Activated CD4-positive, alpha-beta T cell treated with anti-CD3 and anti-CD28 coated beads, Interleukin-2, amount 10 ng/mL, durations not matched to agents 7 days and 5 days (primary cell): Measurements from ENCODE around the gene TRIM63. TPM values are rescaled to one million over a fixed set of nuclear protein-coding genes. Genes with fewer than 3 reads are reported as not detected.

Experiments
- CTCF ChIA-PET: fragments of 350-600 bp; sonication (Branson Sonifier 250); formaldehyde crosslinking; loops from one replicate; lab custom pipeline; 2021; ENCODE audit warnings: antibody characterized with exemption; lab: Charles Lee
- POLR2A ChIA-PET: fragments of 350-600 bp; sonication (Branson Sonifier 250); formaldehyde crosslinking; loops from one replicate; lab custom pipeline; 2021; ENCODE audit warnings: antibody characterized with exemption; lab: Charles Lee
- DNase-seq: peaks from one replicate; pipeline ENCODE4 v3.0.0-alpha.2; 2020
- H3K27ac Mint-ChIP-seq: one replicate; pipeline ENCODE4 v1.8.0; 2021; ENCODE audit warnings: mild to moderate bottlenecking, moderate library complexity, mixed read lengths
- H3K27me3 Mint-ChIP-seq: one replicate; pipeline ENCODE4 v1.8.0; 2021; ENCODE audit warnings: mixed read lengths
- H3K36me3 Mint-ChIP-seq: one replicate; pipeline ENCODE4 v1.8.0; 2021; ENCODE audit warnings: low read depth, mixed read lengths
- H3K4me1 Mint-ChIP-seq: one replicate; pipeline ENCODE4 v1.8.0; 2021; ENCODE audit warnings: mixed read lengths
- H3K4me3 Mint-ChIP-seq: one replicate; pipeline ENCODE4 v1.8.0; 2021; ENCODE audit warnings: mild to moderate bottlenecking, moderate library complexity, mixed read lengths
- H3K9me3 Mint-ChIP-seq: one replicate; pipeline ENCODE4 v1.8.0; 2021; ENCODE audit warnings: mixed read lengths
- total RNA-seq, 2 experiments: library from RNA; stranded (reverse); gene quantifications; one replicate each; pipeline ENCODE4 v1.2.3, GENCODE V29; 2021

Gene TRIM63
- total RNA-seq, 2 experiments from 2014 or later: 0.10 TPM

DNA sequence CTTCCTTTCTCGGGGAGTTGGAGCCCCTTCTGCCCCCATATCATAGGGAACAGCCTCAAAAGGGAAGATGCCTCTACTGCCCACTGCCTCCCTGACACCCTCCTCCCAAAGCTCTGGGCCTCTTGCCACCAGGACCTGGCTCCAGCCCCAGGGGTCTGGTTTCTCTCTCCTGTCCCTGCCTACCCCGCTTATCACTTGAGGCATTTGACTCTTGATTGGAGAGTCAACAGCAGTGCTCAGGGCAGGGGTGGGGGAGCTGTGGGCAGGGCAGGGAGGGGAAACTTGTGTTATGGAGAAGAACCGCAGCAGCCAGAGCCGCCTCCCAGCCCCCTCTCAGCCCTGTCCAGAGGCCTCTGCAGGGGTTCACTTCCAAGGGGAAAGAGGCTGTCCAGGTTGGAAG lies 573 bp downstream of the TRIM63 start:
- ChIA-PET POLR2A (no interaction called here), CTCF (interaction anchor here (0.6 to 1.3 kb wide), 6 partner anchors 11 to 715 kb away, joined by 3 to 5 read pairs (median 4); no protein-coding TSS in a partner anchor)
- Mint-ChIP-seq H3K36me3 (no peaks in the 10 kb centered on the region), H3K9me3 (no peaks in the 10 kb centered on the region), H3K4me1 (no peaks in the 10 kb centered on the region), H3K4me3 (no peak overlapping the region), H3K27ac (peak overlapping the region; percentile 37), H3K27me3 (peaks cover 19% of the 10 kb centered on the region)
- DNase-seq: no peak

DNA sequence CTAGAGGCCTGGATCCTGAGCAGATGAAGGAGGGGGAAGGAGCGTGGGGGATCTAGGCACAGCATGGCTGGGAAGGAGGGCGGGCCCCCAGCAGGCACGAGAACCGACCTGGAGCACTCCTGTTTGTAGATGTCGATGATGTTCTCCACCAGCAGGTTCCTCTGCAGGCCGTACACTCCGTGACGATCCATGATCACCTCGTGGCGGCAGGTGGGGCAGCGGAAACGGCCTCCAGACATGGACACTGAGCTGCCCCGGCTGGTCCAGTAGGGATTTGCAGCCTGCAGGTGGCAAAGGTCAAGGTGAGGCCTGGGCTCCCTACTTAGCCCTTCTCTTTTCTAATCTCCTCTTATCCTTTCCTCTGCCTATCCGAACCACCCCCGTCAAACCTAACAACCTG lies 1.3 kb downstream of the TRIM63 start:
- Mint-ChIP-seq H3K9me3 (no peaks in the 10 kb centered on the region), H3K27ac (no peak overlapping the region), H3K27me3 (peaks cover 20% of the 10 kb centered on the region), H3K4me3 (no peak overlapping the region), H3K36me3 (no peaks in the 10 kb centered on the region), H3K4me1 (no peaks in the 10 kb centered on the region)
- POLR2A ChIA-PET: no interaction called here
- no peak for DNase-seq
- CTCF ChIA-PET: interaction anchor here (0.6 to 1.8 kb wide), 7 partner anchors 12 to 715 kb away, joined by 3 to 5 read pairs (median 3); partner anchors contain the start of gene ZNF593

DNA sequence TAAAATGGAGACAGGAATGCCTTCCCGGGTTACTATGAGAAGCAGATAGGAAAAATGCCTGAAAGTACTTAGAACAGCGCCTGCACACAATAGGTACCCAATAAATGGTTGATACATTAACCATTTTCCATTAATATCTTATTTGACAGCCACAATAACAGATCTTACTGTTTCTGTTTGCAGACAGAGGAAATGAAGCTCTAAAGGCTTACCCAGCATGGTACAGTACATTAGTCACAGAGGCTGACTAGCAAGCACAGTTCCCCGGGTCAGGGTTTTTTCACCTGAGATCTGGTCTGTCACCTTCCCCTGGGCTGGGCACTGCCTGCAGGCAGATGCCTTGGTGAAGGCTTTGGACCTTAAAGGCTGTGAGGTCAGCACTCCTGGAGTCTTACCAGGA lies 2.9 kb downstream of the TRIM63 start:
- no peaks in the 10 kb centered on the region for H3K4me1 Mint-ChIP-seq
- no peak for DNase-seq
- H3K27me3 Mint-ChIP-seq: peaks cover 16% of the 10 kb centered on the region
- no peaks in the 10 kb centered on the region for H3K36me3 Mint-ChIP-seq
- no peak overlapping the region for H3K27ac Mint-ChIP-seq
- POLR2A ChIA-PET: no interaction called here
- CTCF ChIA-PET: interaction anchor here (1.2 to 1.8 kb wide), 4 partner anchors 11 to 105 kb away, joined by 4 to 6 read pairs (median 4); partner anchors contain the start of gene ZNF593
- H3K9me3 Mint-ChIP-seq: no peaks in the 10 kb centered on the region
- no peak overlapping the region for H3K4me3 Mint-ChIP-seq

DNA sequence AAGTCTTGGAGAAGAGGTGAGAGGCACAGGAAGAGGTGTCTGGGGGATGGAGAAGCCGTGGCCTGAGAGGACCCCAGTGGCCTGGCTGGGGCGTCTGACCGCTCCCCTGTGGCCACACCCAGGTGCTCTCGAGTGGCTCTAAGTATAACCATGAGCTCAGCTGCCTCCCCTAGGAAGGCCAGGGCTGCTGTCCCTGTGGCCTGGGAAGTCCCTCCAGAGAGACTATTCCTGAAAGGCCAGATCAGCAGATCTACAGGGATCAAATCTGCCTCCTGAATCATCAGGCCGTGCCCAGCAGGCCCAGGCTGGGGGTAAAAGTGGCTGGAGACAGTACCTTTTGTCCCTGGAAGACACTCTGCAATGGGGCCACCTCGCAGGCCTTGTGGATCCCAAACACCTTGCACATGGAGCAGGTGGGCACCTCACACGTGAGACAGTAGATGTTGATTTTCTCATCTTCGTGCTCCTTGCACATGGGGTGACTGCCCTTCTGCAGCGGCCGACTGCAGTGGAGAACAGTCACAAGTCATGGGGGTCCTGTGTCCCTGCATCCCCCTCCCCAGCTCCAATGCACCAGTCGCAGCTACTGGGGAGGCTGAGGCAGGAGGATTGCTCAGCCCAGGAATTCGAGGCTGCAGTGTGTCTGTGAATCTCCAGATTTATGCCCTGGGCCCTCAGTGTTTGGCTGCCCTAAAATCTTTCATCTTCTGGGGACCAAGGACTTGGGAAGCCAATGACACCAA lies 6.4 kb downstream of the TRIM63 start:
- Mint-ChIP-seq H3K4me1 (no peaks in the 10 kb centered on the region), H3K9me3 (no peaks in the 10 kb centered on the region)
- CTCF ChIA-PET: interaction anchor here (1.6 kb wide), 1 partner anchor 34 kb away, joined by 3 read pairs; no protein-coding TSS in a partner anchor

DNA sequence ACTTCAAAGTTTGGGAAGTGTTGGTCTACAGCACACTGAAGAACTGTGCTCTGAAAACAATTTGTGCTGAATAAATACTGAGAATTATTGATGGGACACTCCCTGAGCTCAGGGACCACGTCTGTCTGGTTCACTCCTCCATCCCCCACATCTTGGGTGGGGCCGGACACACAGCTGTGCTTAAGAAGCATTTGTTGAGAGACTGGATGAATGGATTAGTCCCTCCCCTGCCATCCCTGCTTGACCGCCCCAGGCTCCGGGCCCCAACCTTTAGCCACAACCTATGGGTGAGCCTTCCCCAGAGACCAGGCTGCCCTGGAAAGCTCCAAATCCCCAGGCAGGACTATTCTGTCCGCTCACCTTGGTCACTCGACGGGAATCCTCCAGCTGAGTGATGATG lies 7.5 kb downstream of the TRIM63 start:
- Mint-ChIP-seq H3K27ac (no peak overlapping the region), H3K4me1 (no peaks in the 10 kb centered on the region), H3K27me3 (peaks cover 27% of the 10 kb centered on the region), H3K4me3 (no peak overlapping the region), H3K9me3 (no peaks in the 10 kb centered on the region), H3K36me3 (no peaks in the 10 kb centered on the region)
- ChIA-PET CTCF (no interaction called here), POLR2A (no interaction called here)
- DNase-seq: no peak

More for the DNA sequence above, 6.4 kb downstream of the TRIM63 start:
- H3K27me3 Mint-ChIP-seq: peaks cover 20% of the 10 kb centered on the region
- no peak for DNase-seq
- POLR2A ChIA-PET: no interaction called here
- H3K27ac Mint-ChIP-seq: no peak overlapping the region
- no peaks in the 10 kb centered on the region for H3K36me3 Mint-ChIP-seq
- H3K4me3 Mint-ChIP-seq: no peak overlapping the region

DNA sequence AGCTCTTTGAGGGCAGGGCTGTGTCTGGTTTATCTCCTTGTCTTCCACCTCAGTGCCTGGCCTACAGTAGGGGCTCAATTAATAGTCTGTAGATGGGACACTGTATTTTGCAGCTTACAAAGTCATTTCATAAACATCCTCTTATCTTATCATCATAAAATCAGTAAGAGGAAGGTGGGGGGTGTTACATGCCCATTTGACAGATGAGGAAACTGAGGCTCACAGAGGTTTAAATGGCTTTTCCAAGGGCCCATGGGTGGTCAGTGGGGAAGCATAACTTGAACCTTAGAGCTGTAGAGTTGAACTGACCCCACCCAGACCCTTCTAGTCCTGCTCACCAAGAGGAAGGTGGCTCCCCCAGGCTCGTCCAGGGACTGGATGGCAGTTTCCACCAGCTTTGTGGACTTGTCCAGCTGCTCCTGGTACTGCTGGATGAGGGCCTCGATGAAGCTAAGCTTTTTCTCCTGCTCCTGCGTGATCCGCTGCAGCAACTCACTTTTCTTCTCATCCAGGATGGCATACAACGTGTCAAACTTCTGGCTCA lies 9.3 kb downstream of the TRIM63 start:
- Mint-ChIP-seq H3K36me3 (no peaks in the 10 kb centered on the region), H3K4me1 (no peaks in the 10 kb centered on the region), H3K27ac (no peak overlapping the region), H3K4me3 (no peak overlapping the region), H3K9me3 (no peaks in the 10 kb centered on the region), H3K27me3 (peaks cover 38% of the 10 kb centered on the region)
- no peak for DNase-seq
- CTCF ChIA-PET: interaction anchor here (0.6 to 2.1 kb wide), 8 partner anchors 10 to 191 kb away, joined by 3 to 8 read pairs (median 3); no protein-coding TSS in a partner anchor
- POLR2A ChIA-PET: no interaction called here

DNA sequence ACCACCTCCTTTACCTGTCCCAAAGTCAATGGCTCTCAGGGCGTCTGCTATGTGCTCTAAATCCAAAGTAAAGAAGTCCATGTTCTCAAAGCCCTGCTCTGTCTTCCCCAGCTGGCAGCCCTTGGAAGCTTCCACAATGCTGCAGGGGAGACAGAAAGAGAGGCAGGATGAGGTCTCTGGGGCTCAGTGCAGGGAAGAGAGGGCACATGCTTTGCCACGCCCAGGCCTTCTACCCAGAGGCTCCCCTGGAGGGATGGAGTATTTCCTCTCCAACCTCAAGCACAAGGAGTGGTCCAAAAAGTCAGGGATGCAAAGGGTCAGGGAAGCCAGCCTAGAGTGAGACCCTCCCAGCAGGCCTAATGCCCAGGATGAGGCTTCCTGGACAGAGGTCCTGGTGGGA lies 10.2 kb downstream of the TRIM63 start:
- Mint-ChIP-seq H3K9me3 (no peaks in the 10 kb centered on the region), H3K36me3 (no peaks in the 10 kb centered on the region), H3K27me3 (peaks cover 34% of the 10 kb centered on the region), H3K4me1 (no peaks in the 10 kb centered on the region), H3K27ac (no peak overlapping the region), H3K4me3 (no peak overlapping the region)
- ChIA-PET CTCF (no interaction called here), POLR2A (no interaction called here)
- DNase-seq: no peak

DNA sequence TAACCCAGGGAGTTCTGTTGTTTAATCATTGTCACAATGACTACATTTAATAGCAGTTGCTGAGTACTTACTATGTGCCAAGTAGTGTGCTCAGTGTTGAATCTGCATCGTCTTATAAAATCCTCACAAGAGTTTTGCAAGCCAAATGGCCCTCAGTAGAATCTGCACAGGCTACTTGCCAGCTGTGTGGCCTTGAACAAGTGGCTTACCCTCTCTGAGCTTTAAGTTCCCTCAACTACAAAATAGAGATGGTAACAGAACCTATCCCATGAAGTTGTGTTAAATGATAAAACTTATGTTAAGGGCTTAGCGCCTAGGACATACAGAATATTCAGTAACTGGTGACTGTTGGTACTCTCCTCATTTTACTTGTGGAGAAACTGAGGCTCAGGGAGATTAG lies 12.4 kb downstream of the TRIM63 start:
- Mint-ChIP-seq H3K4me3 (no peak overlapping the region), H3K36me3 (no peaks in the 10 kb centered on the region), H3K4me1 (peaks cover 7% of the 10 kb centered on the region), H3K27ac (no peak overlapping the region), H3K27me3 (peaks cover 44% of the 10 kb centered on the region), H3K9me3 (no peaks in the 10 kb centered on the region)
- ChIA-PET POLR2A (no interaction called here), CTCF (interaction anchor here (0.7 to 1.0 kb wide), 2 partner anchors 19 to 28 kb away, joined by 3 read pairs; no protein-coding TSS in a partner anchor)
- DNase-seq: no peak

DNA sequence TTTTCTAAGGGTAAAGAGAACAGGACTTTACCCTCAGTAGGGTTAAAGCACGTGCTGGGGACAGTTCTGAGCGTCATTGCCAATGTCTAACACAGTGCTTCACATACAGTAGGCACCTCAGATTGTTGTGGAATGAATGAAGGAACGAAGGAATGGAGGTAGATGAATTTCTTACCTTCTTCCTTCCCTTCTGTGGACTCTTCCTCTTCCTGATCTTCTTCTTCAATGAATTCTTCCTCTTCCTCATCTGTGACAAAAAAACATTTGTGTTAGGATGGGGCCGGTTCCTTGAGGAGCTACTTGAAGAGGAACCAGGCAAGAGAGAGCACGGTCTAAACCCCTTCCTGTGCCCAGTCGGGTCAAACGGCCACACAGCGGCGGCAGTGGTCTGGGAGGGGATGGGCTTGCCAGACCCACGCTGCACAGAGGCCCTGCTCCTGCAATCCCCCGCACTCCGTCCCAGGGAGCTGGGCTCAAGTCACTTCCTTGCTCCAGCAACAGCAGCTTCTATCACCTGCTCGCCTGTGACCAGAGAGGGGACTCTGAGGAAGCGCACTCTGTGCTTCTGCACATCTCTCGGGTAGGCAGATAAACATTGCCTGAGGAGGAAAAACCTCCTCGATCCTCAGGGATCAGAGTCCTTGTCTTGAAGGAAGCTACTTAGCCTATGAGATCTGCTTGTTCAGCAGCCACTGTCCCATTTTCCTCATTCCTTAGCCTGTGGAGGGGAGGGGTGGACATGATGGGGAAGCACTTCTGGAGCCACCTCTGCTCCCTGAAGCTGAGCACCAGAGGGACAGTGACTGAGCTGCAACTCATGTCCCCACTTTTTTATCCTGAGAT lies 13.5 kb downstream of the TRIM63 start:
- H3K27me3 Mint-ChIP-seq: peaks cover 51% of the 10 kb centered on the region
- ChIA-PET POLR2A (no interaction called here), CTCF (interaction anchor here (0.6 to 1.1 kb wide), 5 partner anchors 10 to 522 kb away, joined by 3 to 6 read pairs (median 3); no protein-coding TSS in a partner anchor)

DNA sequence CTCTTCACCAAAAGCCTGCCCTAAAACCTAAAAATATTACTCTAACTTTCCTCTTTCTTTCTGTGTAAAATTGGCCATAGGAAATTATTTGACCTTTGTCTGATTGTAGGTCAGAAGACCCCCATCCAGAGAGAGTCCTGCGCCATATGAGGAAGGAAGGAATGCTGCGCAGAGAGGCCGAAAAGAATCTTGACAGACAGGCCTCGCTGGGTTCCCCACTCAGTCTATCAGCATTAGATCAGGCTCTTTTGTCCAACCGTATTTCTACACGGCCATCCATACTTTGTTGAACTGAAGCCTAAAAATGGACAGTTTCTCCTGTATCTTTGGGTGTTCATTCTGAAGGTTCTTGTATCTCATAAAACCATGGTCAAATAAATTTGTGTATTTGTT lies 17.2 kb downstream of the TRIM63 start:
- POLR2A ChIA-PET: no interaction called here
- CTCF ChIA-PET: no interaction called here

More for the DNA sequence above, 13.5 kb downstream of the TRIM63 start:
- no peak for DNase-seq
- no peak overlapping the region for H3K4me3 Mint-ChIP-seq
- H3K4me1 Mint-ChIP-seq: peaks cover 7% of the 10 kb centered on the region
- no peaks in the 10 kb centered on the region for H3K9me3 Mint-ChIP-seq
- no peaks in the 10 kb centered on the region for H3K36me3 Mint-ChIP-seq
- H3K27ac Mint-ChIP-seq: no peak overlapping the region

DNA sequence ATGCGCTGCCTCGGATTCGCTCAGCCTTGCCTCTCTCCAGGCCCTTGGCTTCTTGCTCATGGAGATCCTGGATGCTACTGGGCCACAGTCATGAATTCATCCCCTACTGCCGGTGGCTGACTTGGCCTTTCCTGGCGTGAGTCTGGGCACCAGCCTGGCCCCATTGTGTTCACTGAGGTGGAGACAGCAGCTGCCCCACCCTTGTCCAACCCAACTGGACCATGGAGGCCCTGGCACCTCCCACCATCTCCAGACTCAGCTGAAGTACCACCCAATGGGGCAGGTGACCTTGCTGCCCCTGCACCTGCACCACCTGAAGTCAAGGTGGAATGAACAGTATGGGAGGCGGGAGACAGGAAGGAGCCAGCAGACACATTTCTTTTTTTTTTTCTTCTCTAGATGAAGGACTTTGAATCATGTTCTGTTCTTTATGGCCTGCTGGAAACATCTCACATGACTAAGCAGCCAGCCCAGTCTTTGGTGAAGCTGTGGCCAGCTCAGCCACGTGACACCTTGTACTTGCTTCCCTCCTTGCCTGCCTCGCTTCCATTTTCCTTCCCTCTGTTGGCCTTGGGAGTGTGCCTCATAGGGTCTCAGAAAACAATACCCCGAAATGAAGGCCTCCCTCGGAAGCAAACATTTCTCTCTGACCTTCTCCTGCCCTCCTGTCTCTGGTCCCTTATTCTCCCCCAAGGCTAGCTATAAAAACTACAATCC lies 17.7 kb downstream of the TRIM63 start:
- H3K27ac Mint-ChIP-seq: no peak overlapping the region
- no peaks in the 10 kb centered on the region for H3K9me3 Mint-ChIP-seq
- peaks cover 67% of the 10 kb centered on the region for H3K27me3 Mint-ChIP-seq
- H3K36me3 Mint-ChIP-seq: no peaks in the 10 kb centered on the region
- no peak overlapping the region for H3K4me3 Mint-ChIP-seq
- no peak for DNase-seq
- peaks cover 9% of the 10 kb centered on the region for H3K4me1 Mint-ChIP-seq
- CTCF ChIA-PET: interaction anchor here (0.8 kb wide), 1 partner anchor 45 kb away, joined by 5 read pairs; no protein-coding TSS in a partner anchor
- POLR2A ChIA-PET: no interaction called here

More for the DNA sequence above, 17.2 kb downstream of the TRIM63 start:
- Mint-ChIP-seq H3K27me3 (peaks cover 65% of the 10 kb centered on the region), H3K27ac (no peak overlapping the region), H3K4me3 (no peak overlapping the region), H3K4me1 (peaks cover 7% of the 10 kb centered on the region), H3K9me3 (no peaks in the 10 kb centered on the region), H3K36me3 (no peaks in the 10 kb centered on the region)
- no peak for DNase-seq

DNA sequence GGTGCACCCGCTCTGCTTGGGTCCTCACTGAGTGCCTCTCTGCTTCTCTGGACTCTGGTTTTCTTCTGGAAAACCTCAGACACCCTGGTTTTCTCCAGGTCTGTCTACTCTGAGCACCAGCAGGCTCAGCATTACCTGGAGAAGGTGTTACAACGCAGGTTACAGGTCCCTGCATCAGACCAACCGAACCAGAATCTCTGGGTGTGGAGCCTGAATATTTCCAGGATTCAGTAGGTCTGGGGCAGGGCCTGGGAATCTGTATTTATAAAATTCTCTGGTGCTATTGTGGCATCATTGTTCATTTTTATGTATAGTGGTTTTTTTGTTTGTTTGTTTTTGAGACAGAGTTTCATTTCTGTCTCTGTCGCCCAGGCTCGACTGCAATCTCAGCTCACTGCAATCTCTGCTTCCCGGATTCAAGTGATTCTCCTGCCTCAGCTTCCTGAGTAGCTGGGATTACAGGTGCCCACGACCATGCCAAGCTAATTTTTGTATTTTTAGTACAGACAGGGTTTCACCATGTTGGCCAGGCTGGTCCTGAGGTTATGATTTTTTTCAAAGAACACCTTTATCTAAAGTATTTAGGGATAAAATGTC lies 20.1 kb downstream of the TRIM63 start:
- H3K27me3 Mint-ChIP-seq: peaks cover 73% of the 10 kb centered on the region
- POLR2A ChIA-PET: no interaction called here

More for the DNA sequence above, 20.1 kb downstream of the TRIM63 start:
- no peak for DNase-seq
- H3K27ac Mint-ChIP-seq: no peak overlapping the region
- CTCF ChIA-PET: interaction anchor here (0.7 to 1.3 kb wide), 3 partner anchors 11 to 152 kb away, joined by 3 to 6 read pairs (median 5); no protein-coding TSS in a partner anchor
- no peak overlapping the region for H3K4me3 Mint-ChIP-seq
- H3K4me1 Mint-ChIP-seq: peaks cover 9% of the 10 kb centered on the region
- H3K36me3 Mint-ChIP-seq: no peaks in the 10 kb centered on the region
- no peaks in the 10 kb centered on the region for H3K9me3 Mint-ChIP-seq
